GM19025 (cell line): ENCODE data around the gene PDCD4.

Source experiments
- ATAC-seq: cut with Tn5 transposase; IDR thresholded peaks from one replicate; pipeline ENCODE4 v1.9.1; 2021; ENCODE audit warnings: mild to moderate bottlenecking, low read depth, moderate library complexity; ENCODE audit not compliant: unreplicated experiment

Gene PDCD4

GRCh38 chr10:110871298-110872084 lies at the start of gene PDCD4:
PDCD4 (plus strand) TSS chr10:110871928; CDS start chr10:110876028, 4,100 bp downstream.
- peak; percentile 68 for ATAC-seq

GRCh38 chr10:110822035-110822711 lies 49.6 kb upstream of the PDCD4 start:
- no peak for ATAC-seq

DNA sequence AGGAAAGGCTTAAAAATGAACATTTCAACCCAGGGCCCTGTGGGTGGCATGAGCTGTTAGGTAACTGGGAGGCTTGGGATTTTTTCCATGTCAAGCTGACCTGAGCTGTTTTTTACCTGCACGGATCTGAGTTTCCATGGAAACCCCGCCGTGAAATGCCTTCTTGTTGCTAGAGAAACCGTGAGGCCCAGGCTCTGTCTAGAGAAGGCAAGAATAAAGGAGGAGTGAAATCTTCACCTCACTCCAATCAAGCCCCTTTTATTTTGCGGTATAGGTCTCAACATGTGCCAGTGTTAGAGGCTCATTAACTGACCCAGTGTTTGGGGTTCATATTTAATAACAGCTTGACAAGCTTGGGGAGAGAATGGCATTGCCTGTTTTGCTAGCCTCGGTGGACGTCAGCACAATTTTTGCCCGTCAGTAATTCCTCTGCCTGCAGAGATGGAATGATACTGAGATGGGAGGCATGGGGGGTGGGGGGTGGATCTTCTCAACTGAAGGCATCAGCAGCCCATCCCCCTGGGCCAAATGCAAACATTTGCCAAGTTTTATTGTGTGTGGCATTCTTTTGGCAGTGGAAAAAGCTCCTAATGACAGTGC lies 48.9 kb upstream of the PDCD4 start:
- no peak for ATAC-seq

DNA sequence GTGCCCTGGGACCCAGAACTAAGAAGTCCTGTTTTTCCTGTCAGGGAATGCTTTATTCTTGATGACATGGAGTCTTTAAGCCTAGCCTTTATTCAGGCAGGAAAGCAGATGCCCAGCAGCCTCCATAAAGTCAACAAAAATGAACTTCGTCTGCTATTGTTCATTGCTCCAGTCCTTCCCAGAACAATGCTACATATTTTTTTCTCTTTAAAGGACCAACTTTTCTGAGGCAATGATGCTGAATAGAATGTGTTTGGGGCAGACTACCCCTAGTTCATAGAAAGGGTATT lies 47.6 kb upstream of the PDCD4 start:
- no peak for ATAC-seq

GRCh38 chr10:110824660-110825059 lies 47.1 kb upstream of the PDCD4 start:
- ATAC-seq, result no peak

- no peak for ATAC-seq
These were observed 46.2 kb upstream of the PDCD4 start for GRCh38 chr10:110825508-110825907.

GRCh38 chr10:110827410-110827809 lies 44.3 kb upstream of the PDCD4 start:
- ATAC-seq, result no peak

GRCh38 chr10:110827875-110828274 lies 43.9 kb upstream of the PDCD4 start:
- ATAC-seq, result no peak

GRCh38 chr10:110828525-110828924 lies 43.2 kb upstream of the PDCD4 start:
- ATAC-seq, result no peak

DNA sequence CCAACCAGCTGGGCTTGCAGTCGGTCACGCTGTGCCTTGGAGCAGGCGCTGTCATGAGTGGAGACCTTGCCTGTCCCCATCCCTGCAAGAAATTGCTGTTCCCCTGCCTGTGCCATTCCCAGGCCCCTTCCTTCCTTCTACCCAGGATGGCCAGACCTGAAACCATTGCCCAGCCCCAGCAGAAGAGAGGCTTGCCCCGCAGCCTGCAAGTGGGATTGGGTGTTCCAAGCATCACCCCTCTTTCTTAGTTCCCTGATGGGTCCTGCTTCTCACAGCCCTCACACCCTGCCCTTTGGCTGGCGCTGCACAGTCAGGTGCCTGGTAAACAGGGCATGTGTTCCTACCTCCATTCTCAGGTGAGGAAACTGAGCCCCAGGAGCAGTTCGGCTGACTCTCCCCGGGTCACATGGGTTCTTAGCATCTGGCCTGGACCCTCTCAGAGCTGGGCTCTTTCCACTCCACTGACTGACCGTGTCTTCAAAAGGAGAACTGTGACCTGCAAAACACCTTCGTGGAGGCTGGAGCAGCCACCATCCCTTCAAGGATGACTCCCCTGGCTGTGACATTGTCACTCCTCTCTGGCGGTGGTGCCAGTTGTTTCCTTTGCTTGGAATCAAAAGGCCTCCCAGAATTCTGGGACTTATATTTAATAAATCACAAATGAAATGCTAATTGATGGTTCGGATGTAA lies 41.9 kb upstream of the PDCD4 start:
- no peak for ATAC-seq

DNA sequence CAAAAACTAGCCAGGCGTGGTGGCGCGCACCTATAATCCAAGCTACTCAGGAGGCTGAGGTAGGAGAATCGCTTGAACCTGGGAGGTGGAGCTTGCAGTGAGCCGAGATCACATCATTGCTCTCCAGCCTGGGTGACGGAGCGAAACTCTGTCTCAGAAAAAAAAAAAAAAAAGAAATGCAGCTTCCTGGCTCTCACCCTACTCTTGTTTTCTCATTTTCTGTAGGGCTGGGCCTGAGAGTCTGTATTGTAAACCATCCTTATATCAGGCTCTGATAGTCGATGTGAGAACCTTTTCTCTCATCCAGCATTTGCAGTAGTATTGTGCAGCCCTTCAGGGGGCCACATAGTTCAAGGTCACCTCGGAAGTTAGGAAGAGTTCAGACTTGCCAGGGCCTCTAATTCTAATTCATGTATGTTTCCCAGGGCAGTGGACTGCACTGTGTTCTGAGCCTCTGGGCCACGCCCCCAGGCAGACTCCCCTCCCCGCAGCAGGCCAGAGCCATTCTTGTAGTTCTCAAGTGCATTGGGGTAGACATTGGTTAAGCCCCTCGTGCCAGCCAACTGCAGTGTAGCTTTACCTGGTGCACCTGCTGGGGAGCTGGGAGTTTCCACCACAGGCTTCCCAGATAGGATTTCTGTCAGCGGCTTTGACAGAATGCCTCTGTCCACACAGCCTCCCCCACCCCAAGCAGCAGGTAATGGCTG lies 38.3 kb upstream of the PDCD4 start:
- ATAC-seq, result no peak

- no peak for ATAC-seq
These were observed 37.6 kb upstream of the PDCD4 start for GRCh38 chr10:110833941-110834628.

DNA sequence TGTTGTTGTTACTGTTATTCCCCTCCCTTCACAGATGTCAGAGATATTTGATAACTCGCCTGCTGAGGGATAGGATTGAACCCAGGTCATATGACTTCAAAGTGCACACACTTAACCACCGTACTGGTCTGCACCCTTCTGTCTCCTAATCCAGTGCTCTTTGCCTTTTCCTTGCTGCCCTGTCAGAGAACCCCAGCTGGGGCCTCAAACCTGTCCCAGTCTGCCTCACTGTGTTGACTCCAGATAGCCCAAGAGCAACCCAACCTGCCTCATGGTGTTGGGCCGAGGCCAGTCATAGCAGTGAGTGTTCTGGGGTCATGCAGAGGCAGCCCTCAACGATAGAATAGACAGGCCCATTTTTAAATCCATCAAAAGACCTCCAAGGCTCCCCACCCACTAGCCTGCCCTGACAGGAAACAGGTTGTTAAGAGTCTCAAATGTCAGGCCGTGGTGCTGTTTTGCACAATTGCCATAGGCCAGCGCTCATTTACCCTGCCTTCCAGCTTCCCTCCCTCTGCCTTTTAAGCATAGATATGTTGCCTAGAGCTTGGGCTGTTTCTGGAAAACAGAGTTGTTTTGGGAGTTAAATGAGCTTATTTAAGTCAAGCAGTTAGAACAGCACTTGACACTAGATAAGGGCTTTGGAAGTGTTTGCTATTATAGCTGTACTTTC lies 37.0 kb upstream of the PDCD4 start:
- ATAC-seq, result no peak

GRCh38 chr10:110835841-110836240 lies 35.9 kb upstream of the PDCD4 start:
- no peak for ATAC-seq

- ATAC-seq, result no peak
These were observed 35.0 kb upstream of the PDCD4 start for GRCh38 chr10:110836706-110837105.

DNA sequence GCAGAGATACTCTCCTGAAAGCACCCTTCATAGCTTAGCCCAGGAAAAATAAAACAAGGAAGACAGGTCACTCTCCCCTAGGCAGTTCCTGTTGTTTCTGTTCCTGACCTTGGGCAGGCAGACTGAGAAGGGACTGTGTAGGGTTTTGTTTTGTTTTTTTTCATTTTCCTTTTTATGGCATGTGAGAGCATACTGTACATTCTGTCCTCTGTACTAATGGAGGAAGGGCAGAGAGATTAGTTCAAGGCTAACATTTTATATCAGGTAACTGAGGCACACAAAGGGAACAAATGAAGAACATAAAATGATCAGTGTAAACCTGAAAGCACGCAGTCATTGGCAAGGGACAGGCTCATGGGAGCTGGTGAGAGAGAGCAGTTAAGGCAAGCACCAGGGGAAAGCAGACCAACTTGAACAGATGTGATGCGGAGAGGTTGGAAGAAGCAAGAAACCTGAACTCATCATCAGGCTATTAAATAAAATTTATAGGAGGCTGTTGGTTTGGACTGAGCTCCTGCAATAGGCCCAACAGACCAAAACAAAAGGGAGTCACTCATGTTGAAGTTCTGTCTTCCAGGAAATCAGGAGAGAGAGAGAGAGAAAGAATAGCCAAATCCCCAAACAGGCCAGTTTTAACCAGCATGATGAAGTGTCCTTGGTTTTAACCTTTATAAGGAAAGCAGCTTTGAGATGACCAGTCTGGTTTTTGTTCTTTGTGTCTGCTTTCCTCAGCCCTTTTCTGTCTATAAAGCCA lies 34.1 kb upstream of the PDCD4 start:
- ATAC-seq, result no peak

- ATAC-seq, result no peak
These were observed 31.4 kb upstream of the PDCD4 start for GRCh38 chr10:110840225-110840922.

DNA sequence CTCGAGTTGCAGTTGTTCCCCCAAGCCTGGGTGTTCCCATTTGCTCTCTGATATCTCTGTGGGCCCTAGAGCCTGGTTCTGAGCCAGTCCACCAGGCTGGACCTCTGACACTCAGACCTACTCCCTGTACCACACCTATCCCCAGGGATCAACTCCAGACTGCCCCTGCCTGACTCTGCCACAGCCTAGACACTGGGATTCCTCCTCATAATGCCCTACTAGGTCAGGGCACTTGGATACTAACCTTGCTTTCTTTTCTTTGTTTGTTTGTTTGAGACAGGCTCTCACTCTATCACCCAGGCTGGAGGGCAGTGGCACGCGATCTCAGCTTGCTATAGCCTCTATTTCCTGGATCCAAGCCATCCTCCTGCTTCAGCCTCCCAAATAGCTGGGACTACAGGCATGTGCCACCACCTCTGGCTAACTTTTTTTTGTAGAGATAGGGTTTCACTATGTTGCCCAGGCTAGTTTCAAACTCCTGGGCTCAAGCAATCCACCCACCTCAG lies 30.8 kb upstream of the PDCD4 start:
- no peak for ATAC-seq
